GM12872 (cell line): ENCODE results near the gene NOL3.

Experiments
- CTCF ChIP-seq: IDR thresholded peaks from 3 replicates; pipeline ENCODE4 v1.5.1; 2011; ENCODE audit warnings: low read depth, mild to moderate bottlenecking, low read length, moderate library complexity; ENCODE audit not compliant: insufficient read depth

The NOL3 gene

DNA sequence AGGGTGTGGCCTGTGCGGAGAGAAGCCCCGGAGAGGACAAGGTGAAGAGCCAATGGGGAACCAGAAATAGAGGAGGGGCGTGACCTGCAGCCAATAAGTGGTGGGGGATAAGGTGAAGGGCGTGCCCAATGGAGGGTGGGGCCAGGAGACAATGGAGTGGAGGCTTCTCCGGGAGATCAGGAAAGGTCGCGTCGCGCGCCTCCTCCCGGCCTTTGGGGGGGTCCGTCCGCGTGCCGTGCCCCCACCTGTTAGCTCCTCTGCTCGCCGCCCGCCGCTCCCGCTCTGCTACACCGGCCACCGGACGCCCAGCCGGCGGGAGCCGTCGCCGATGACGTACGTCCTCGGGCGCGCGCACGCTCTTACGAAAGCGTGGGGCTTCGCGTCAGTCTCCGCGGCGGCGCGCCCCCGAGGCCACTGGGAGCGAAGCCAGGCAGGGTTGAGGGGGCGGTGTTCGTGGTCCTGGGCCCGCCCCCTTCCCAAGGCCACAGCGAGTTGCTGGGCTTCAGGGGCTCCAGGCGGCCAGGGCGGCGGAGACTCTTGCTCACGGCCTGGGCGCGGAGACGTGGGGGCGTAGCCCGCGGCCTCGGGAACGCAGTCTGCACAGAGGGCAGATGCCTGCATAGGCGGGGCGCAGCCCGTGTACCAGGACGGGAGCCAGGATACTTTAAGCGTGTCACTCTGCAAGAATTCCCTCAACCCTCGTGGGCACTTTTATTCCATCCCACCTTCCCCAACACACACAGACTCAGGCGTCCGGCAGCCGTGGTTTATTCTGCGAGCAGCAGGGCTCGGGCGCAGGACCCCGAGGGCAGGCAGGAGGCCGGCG lies 13.5 kb downstream of the NOL3 start, which contains the start of gene MATCAP1:
Gene MATCAP1 (minus strand): TSS at position 337 of the 826 bp plus-strand sequence. CDS start 3,353 bp downstream, outside the sequence.
- no peak for TF ChIP-seq CTCF

- TF ChIP-seq CTCF = no peak
These were observed 14.2 kb downstream of the NOL3 start for GRCh38 chr16:67184453-67184994.

- TF ChIP-seq CTCF = peak; percentile 87
These were observed 14.8 kb downstream of the NOL3 start for GRCh38 chr16:67184995-67185650.

DNA sequence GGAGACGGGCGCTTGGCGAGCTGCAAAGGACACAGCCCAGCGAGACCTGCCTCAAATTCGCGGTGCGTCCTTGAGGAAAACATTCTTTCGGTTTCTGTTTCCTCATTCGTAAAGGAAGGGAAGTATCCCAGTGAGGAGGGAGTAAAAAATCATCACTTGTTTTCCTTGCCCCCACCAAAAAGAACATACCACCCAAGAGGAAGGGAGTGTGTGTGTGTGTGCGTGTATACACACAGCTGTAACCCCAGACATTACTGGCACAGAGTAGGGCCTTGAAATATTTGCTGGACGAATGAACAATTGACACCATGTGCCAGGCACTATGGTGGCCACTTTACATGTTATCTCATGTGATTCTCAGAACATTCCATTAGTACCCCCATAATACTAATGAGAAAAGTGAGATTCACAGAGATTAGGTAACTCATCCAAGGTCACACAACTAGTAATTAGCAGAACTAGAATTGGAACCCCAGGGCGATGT lies 15.4 kb downstream of the NOL3 start:
- no peak for TF ChIP-seq CTCF

- no peak for TF ChIP-seq CTCF
These were observed 16.2 kb downstream of the NOL3 start for GRCh38 chr16:67186550-67186950.

GRCh38 chr16:67187175-67187890 lies 17.0 kb downstream of the NOL3 start:
- no peak for TF ChIP-seq CTCF

DNA sequence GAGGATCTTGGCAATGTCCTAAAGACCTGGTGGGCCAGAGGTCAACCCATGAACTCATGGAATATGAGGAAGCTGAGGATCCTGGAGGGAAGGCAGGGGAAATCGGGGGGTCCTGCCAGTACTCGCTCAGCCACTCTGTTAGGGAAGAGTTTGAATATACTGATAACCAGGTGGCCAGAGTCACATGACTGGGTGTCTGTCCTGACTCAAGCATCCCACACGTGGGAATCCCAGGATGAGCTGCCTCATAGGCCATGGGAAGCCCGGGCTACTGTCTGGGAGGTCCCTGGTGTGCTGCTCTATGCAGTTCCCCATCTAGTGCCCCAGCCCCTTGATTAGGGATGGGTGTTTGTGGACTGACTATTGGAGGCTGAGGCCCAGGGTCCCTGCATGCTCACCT lies 18.0 kb downstream of the NOL3 start:
- no peak for TF ChIP-seq CTCF
